Keratinocyte (primary cell): ENCODE data around the gene ZKSCAN1.

Source experiments
- CTCF ChIP-seq, 3 experiments: IDR thresholded peaks in 1 of 3; conservative IDR thresholded peaks in 1 of 3; optimal IDR thresholded peaks in 1 of 3; 2 replicates in 2 of 3; 3 replicates in 1 of 3; pipeline versions ENCODE3 to v1.5.1; 2011; ENCODE audit warnings: low read length in 3 of 3, mild to moderate bottlenecking in 3 of 3, moderate library complexity in 2 of 3, control low read depth in 1 of 3, inconsistent platforms in 1 of 3; ENCODE audit not compliant: insufficient read depth in 2 of 3; ENCODE audit errors: extremely low read depth in 1 of 3
- EZH2 ChIP-seq: IDR thresholded peaks from one replicate; pipeline ENCODE4 v1.6.1; 2012; ENCODE audit warnings: inconsistent platforms, mild to moderate bottlenecking, low read length, moderate library complexity

GRCh38 chr7:100090527-100091410 lies 75.4 kb downstream of the ZKSCAN1 start:
- TF ChIP-seq CTCF (optimal IDR thresholded peaks at IDR 0.05 in 1 of 3, IDR thresholded peaks at IDR 0.05 in 1 of 3, conservative IDR thresholded peaks at IDR 0.05 in 1 of 3; ENCODE audit: extremely low read depth in 1 of 3, insufficient read depth in 2 of 3, low read length in 3 of 3) (no peak), EZH2 (no peak)
